22Rv1 (cell line): ENCODE data around the gene RIC8B.

Experiments used
- H3K27ac ChIP-seq: fragments of 450-650 bp; 2 replicates; pipeline ENCODE4 v1.5.1; 2017
- ZFX ChIP-seq: fragments of 450-650 bp; IDR thresholded peaks from 2 replicates; pipeline ENCODE4 v1.6.1; 2017; ENCODE audit warnings: antibody characterized with exemption, borderline replicate concordance
- TF ChIP-seq, protein P1 (sequence below): fragments of 450-650 bp; IDR thresholded peaks from 2 replicates; pipeline ENCODE4 v1.5.1; 2017; ENCODE audit warnings: mild to moderate bottlenecking

Gene RIC8B

GRCh38 chr12:106747973-106748436 is 26.5 kb upstream of the RIC8B start:
- no peak overlapping the region for H3K27ac ChIP-seq
- no peak for TF ChIP-seq ZFX
- TF ChIP-seq, protein P1, sequence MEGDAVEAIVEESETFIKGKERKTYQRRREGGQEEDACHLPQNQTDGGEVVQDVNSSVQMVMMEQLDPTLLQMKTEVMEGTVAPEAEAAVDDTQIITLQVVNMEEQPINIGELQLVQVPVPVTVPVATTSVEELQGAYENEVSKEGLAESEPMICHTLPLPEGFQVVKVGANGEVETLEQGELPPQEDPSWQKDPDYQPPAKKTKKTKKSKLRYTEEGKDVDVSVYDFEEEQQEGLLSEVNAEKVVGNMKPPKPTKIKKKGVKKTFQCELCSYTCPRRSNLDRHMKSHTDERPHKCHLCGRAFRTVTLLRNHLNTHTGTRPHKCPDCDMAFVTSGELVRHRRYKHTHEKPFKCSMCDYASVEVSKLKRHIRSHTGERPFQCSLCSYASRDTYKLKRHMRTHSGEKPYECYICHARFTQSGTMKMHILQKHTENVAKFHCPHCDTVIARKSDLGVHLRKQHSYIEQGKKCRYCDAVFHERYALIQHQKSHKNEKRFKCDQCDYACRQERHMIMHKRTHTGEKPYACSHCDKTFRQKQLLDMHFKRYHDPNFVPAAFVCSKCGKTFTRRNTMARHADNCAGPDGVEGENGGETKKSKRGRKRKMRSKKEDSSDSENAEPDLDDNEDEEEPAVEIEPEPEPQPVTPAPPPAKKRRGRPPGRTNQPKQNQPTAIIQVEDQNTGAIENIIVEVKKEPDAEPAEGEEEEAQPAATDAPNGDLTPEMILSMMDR, result no peak

DNA sequence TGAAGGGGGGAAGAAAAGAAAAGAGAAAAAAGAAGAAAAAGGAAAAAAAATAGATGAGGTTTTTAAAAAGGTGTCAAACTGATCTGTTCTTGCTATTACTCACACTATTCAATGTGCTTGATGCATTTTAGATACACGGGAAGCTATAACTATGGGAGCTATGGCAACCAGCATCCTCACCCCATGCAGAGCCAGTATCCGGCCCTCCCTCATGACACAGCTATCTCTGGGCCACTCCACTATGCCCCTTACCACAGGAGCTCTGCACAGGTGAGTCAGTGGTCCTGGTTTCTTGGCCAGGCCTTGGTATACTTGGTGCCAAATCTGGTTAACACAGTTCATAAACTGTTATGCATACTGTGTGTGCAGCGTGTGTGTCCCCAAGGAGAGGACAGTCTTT is 24.0 kb upstream of the RIC8B start:
- TF ChIP-seq, protein P1, result no peak
- TF ChIP-seq ZFX, result no peak
- H3K27ac ChIP-seq, result no peak overlapping the region

GRCh38 chr12:106753526-106753925 is 21.0 kb upstream of the RIC8B start:
- TF ChIP-seq ZFX, result no peak
- TF ChIP-seq, protein P1, result no peak
- no peak overlapping the region for H3K27ac ChIP-seq

- TF ChIP-seq, protein P1, result no peak
- no peak for TF ChIP-seq ZFX
These were observed 20.2 kb upstream of the RIC8B start for GRCh38 chr12:106754331-106754730.

GRCh38 chr12:106757623-106758348 is 16.7 kb upstream of the RIC8B start:
- TF ChIP-seq, protein P1, result no peak
- no peak for TF ChIP-seq ZFX
- H3K27ac ChIP-seq, result no peak overlapping the region

More at GRCh38 chr12:106754331-106754730, 20.2 kb upstream of the RIC8B start:
- H3K27ac ChIP-seq, result no peak overlapping the region

- TF ChIP-seq ZFX, result no peak
- TF ChIP-seq, protein P1, result no peak
- H3K27ac ChIP-seq, result no peak overlapping the region
These were observed 16.0 kb upstream of the RIC8B start for GRCh38 chr12:106758349-106759110.
